CD4-positive, alpha-beta T cell treated with Interleukin-17A for 4 hours (primary cell): ENCODE measurements around the gene AP3B1.
"Not testable (repeated sequence)": the region's sequence is repeated elsewhere in the genome, so short reads cannot be mapped to it uniquely, and the experiment has no call there.

Experiments
- DNase-seq: peaks from one replicate; pipeline ENCODE4 v3.0.0-alpha.2; 2020; ENCODE audit warnings: mixed read lengths

Gene AP3B1

GRCh38 chr5:78058625-78059024, 235.9 kb downstream of the AP3B1 start:
- DNase-seq, result no peak

- no peak for DNase-seq
Measured at GRCh38 chr5:78056901-78057514, 237.5 kb downstream of the AP3B1 start.

- no peak for DNase-seq
Measured at GRCh38 chr5:78056053-78056452, 238.4 kb downstream of the AP3B1 start.

DNA sequence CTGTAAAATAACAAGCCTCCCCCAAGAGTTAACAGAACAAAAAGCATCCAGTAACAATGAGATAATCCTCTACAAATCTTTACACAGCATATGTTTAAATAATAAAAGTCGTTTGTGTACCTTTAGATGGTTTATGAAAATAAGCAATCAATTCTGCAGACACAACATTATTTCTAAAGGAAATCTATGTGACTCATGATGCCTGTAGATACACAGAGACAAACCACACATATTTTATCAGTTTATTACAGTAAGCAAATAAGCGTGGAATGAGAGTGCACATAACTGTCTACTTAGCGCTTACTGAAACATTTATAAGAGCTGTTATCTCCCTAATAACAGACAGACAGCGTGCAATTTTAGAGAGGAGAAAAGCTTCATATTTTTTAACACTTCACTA, 243.6 kb downstream of the AP3B1 start:
- DNase-seq, result no peak

GRCh38 chr5:78046823-78047222, 247.7 kb downstream of the AP3B1 start:
- not testable (repeated sequence) for DNase-seq

DNA sequence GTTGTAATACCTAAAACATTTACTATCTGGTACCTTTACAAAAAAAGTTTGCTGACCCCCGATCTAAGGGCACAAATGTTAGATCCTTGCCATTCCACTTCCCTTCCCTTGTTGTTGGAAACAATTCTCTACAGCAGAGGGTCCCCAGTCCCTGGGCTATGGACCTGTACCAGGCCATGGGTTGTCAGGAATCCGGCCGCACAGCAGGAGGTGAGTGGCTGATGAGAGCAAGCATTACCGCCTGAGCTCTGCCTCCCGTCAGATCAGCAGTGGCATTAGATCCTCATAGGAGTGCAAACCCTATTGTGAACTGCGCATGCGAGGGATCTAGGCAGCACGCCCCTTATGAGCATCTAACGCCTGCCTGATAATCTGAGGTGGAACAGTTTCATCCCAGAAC, 248.5 kb downstream of the AP3B1 start:
- no peak for DNase-seq

DNA sequence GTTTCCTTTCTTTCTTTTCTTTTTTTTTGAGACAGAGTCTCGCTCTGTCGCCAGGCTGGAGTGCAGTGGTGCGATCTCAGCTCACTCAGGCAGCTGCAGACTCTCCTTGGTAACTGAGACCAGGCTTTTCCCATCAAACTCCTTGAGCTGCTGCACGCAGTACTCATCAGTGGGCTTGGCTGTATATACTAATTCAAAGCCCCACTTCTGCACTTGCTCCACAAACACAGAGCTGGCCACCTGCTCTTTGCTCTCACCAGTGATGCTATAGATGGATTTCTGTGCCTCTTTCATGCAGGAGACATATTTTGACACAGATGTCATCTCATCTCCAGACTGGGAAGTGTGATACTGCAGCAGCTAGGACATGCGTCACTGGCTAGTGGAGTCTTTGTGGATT, 252.7 kb downstream of the AP3B1 start:
- DNase-seq, result no peak

DNA sequence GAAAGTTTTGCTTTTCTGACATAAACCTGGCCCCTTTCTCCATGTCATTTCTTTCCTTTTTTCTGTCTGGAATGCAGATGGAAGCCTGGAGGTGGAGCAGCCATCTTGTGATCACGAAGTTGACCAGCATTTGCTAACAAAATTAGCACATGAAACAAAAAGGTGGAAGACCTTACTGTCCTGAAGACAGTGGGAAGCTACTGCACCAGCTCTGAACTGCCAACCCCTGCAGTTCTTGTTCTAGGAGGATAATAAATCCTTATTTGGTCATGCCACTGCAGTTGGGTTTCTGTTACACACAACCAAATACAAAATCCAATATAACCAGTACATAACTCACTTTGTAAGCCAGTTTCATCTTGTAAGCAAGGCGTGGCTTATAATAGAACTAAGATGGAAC, 269.0 kb downstream of the AP3B1 start:
- DNase-seq, result no peak

- no peak for DNase-seq
Measured at GRCh38 chr5:78019744-78020143, 274.8 kb downstream of the AP3B1 start.

DNA sequence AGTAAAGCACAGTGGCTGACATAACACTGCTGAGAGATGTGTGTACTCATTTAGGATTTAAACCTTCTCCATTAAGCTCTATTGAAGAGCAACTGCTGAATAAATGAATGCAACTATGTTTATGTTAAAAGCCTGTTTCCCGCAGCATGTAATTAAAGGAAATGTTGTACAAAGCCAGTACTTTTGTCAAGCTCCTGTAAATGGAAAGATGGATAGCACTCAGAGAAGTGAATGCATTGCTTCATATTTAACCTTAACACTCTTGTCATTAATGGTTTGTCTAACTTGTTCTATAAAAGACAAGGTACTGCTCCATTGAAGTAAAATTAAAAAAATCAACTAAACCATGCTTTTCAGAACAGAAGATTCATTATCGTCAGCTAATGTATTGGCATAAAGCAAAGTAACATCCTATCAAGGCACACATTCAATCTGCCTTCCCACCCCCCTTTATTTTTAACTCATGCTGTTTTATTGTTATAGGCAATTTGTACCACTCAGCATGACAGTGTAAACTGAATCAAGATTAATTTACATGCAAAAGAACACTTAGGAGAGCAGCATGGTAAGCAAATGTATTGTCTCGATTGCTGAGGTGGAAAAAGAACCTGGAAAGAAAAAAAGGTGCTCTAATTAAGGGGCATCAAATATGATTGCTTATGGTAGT, 277.5 kb downstream of the AP3B1 start:
- DNase-seq, result no peak

- DNase-seq, result no peak
Measured at GRCh38 chr5:78009937-78010527, 284.5 kb downstream of the AP3B1 start.

DNA sequence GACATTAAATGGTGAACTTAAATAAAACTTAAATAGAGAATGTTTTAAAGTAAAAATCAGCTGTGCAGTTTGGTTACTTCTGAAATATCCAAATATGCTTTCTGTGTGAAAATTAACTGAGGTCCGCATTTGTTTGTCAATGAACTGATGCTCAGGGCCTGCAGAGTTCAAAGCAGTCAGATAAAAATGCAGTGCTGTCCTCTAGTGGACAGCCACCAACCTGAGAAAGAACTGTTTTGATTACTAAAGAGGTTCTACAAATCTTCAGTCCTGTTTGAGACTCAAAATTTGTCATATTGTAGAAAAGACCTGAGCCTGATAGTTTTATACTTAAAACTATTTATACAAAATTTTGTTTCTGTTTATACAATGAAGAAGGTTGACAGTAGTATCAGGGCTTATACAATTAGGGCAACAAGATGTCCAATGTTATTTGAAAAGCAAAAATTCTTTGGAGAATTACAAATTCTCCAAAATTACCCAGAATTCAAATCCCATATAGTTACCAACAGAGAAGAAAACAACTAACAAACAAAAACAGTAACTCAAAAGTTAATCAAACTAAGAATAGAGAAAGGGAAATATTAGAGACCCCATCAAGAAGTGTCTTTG, 286.0 kb downstream of the AP3B1 start:
- no peak for DNase-seq

DNA sequence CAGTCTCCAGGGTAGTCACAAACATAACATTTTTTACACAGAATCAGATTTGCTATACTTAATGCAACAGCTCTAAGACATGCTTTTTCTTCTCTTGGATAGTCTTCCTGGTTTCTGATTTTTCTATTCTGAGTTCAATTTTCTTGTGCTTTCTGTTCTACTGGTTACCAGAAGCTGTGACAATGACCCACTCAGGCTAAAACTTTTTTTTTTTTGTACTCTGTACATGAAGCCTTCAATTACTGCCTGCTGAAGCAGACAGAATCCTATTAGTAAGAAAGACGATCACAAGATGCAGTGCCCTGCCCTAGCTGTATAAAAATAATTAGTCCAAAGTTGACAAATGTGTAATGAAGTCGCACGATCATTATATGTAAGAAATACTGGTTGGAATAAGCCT, 287.3 kb downstream of the AP3B1 start:
- DNase-seq, result no peak

DNA sequence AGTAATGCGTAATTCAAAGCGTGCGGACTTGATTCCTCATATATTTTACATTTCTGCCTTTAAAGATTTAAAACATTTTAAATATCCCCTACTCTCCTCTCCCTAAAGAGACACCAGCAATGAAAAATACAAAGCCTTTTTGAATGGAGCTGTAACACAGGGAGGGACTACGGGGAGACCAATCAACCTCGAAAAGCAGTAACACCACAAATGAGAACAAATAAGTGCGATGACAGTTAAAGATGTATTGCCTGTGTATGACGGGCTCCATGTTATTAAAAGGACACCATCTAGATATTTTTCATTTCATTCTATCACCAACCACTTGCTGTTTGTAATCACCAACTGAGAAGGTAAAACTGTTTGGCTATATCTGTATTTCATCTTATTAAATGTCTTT, 288.0 kb downstream of the AP3B1 start:
- DNase-seq, result no peak

DNA sequence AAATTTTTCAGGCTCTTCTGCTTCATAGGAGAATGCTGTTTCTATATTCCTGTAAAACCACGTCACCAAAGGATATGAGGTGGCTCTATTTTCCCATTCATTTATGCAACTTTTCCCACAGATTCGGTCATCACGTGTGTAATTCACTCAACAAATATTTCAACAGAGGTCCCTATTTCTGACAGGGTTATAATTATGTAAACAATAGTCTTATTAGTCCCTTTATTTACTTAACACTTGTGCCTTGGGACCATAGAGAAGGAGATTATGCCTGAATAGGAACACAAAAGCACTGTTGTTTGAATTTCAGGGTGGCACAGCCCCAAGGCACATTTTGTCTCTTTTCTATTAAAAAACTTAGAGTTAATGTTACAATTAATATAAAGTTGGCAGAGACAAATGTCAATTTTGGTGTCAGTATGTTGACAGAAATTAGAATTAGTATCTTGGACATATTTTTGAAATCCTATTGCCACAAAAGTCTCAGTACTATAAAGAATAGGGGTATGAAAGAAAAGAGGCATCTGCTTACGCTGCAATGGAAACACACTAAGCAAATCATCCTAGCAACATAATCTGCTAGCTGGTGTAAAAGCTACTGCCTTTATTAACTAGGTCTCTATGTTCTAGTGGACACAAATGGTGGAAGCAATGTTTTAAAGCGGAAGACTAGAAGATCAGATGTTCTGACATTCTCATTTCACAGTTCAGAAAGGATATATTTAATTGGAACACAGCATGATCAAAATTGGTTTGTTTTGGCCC, 289.3 kb downstream of the AP3B1 start:
- no peak for DNase-seq

- no peak for DNase-seq
Measured at GRCh38 chr5:78004559-78004958, 289.9 kb downstream of the AP3B1 start.

DNA sequence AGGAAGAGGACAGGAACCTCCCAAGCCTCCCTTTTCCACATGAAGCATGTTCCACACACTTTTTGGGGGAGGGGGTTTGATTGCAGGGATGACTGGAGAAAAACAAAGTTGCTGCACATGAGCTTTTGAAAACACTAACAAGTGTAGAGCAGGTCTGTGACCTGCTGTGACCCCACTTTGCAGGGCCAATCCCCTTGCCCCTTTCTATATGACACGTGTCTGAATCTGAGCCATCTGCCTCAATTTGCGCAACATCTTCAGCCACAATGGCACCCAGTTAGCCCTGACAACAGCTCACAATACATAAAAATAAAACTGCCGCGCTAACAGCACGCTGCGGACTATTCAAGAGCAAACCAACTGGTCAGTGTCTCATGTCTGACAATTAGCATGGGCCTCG, 290.6 kb downstream of the AP3B1 start:
- no peak for DNase-seq

GRCh38 chr5:78003450-78003849, 291.0 kb downstream of the AP3B1 start:
- no peak for DNase-seq

DNA sequence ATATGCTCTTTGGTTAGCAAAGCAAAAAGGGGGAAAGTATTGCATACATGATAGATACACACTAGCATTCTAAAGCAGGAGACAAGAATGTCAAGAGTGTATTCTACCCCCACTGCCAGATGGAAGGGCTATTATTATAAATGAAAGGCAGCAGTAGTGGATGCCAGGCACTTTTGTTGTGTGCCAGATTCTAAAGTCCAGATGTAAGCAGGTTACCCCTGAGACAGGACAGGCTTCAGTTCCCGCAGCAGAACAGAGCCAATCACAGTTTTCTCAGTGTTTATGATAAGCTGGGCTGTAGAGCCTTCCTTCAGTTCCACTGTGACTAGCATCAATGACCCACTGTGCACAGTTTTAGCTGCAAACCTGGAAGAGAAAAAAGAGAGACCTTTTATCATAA, 291.8 kb downstream of the AP3B1 start:
- no peak for DNase-seq

DNA sequence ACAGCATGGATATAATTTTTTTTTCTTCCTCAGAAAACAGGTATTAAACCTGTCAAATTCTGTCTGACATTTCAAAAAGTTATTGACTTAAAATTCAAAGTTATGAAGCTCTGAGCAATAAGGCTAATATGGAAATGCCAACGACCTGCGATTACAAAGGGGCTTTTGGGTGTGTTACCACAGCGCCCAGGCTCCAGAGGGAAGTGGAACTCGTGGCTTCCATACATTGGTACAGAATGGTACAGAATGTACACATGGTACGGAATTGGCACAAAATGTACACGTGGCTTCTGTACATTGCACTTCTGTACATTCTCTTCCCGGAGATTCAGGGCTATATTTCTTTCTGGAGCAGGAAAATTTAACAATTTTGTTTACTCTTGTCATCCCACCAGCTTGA, 293.3 kb downstream of the AP3B1 start:
- no peak for DNase-seq

GRCh38 chr5:78000191-78000590, 294.3 kb downstream of the AP3B1 start:
- no peak for DNase-seq

- no peak for DNase-seq
Measured at GRCh38 chr5:77999399-77999798, 295.1 kb downstream of the AP3B1 start.

- no peak for DNase-seq
Measured at GRCh38 chr5:77996943-77997342, 297.6 kb downstream of the AP3B1 start.
